Cardiac muscle cell (in vitro differentiated cells and primary cell): ENCODE data around the gene CDH3. TPM values are rescaled to one million over a fixed set of nuclear protein-coding genes. Genes with fewer than 3 reads are reported as not detected.

ENCODE experiments used
- DNase-seq, 2 donors: peaks; one replicate each; pipeline versions ENCODE4 v3.0.0 to v3.0.0-alpha.2; 2010 to 2017; ENCODE audit warnings: low read depth in 1 of 2, low spot score in 1 of 2
- H3K27ac ChIP-seq: fragments of 200-600 bp; sonication (generic); 2 replicates; pipeline ENCODE4 v1.5.1; 2016
- H3K27me3 ChIP-seq: fragments of 200-600 bp; sonication (generic); 2 replicates; pipeline ENCODE4 v1.6.0; 2016; ENCODE audit warnings: control low read depth
- H3K36me3 ChIP-seq: fragments of 200-600 bp; sonication (generic); 2 replicates; pipeline ENCODE4 v1.5.1; 2016; ENCODE audit warnings: control low read depth
- H3K4me1 ChIP-seq: fragments of 200-600 bp; sonication (generic); 2 replicates; pipeline ENCODE4 v1.8.1; 2017; ENCODE audit warnings: low read depth, mild to moderate bottlenecking, mixed run types
- H3K4me3 ChIP-seq: fragments of 200-600 bp; sonication (generic); 2 replicates; pipeline ENCODE4 v1.5.1; 2016; ENCODE audit warnings: mild to moderate bottlenecking
- H3K9me3 ChIP-seq: fragments of 200-600 bp; sonication (generic); 2 replicates; pipeline ENCODE4 v1.5.1; 2017; ENCODE audit warnings: low read depth, mild to moderate bottlenecking, control low read depth
- CTCF ChIP-seq: IDR thresholded peaks from 2 replicates; pipeline ENCODE4 v1.5.1; 2012; ENCODE audit warnings: low read depth, mild to moderate bottlenecking, low read length
- polyA plus RNA-seq: library from polyadenylated mRNA; unstranded; fragments of >200 nt; fragmentation: Nextera tagmentation; extraction: Ambion mirVana; gene quantifications from 2 replicates; pipeline ENCODE4 v1.2.1, GENCODE V29; 2016
- total RNA-seq: library from RNA; depleted of rRNA; stranded (reverse); fragments of >200 nt; gene quantifications from 2 replicates; pipeline ENCODE4 v1.2.3, GENCODE V29; 2016

Gene CDH3
- total and polyA plus RNA-seq, 2 experiments from 2014 or later = 115 to 342 TPM

GRCh38 chr16:68718590-68718989 is 73.5 kb downstream of the CDH3 start:
- Histone ChIP-seq H3K9me3 (no peaks in the 10 kb centered on the region), H3K4me1 (no peaks in the 10 kb centered on the region), H3K36me3 (no peaks in the 10 kb centered on the region), H3K4me3 (no peak overlapping the region), H3K27ac (no peak overlapping the region), H3K27me3 (no peaks in the 10 kb centered on the region)
- no peak for DNase-seq
- TF ChIP-seq CTCF = no peak

GRCh38 chr16:68719993-68720489 is 74.9 kb downstream of the CDH3 start:
- H3K4me3 ChIP-seq = no peak overlapping the region
- no peaks in the 10 kb centered on the region for H3K9me3 ChIP-seq
- H3K27ac ChIP-seq = no peak overlapping the region
- DNase-seq = no peak
- no peaks in the 10 kb centered on the region for H3K27me3 ChIP-seq
- H3K4me1 ChIP-seq = no peaks in the 10 kb centered on the region
- no peak for TF ChIP-seq CTCF
- no peaks in the 10 kb centered on the region for H3K36me3 ChIP-seq

- H3K27me3 ChIP-seq = no peaks in the 10 kb centered on the region
- H3K36me3 ChIP-seq = no peaks in the 10 kb centered on the region
- no peaks in the 10 kb centered on the region for H3K9me3 ChIP-seq
- H3K4me1 ChIP-seq = no peaks in the 10 kb centered on the region
- no peak overlapping the region for H3K27ac ChIP-seq
- no peak for DNase-seq
- no peak for TF ChIP-seq CTCF
- no peak overlapping the region for H3K4me3 ChIP-seq
Observed at GRCh38 chr16:68722119-68723024, 77.3 kb downstream of the CDH3 start.

GRCh38 chr16:68724797-68725196 is 79.7 kb downstream of the CDH3 start:
- no peak overlapping the region for H3K4me3 ChIP-seq
- H3K9me3 ChIP-seq = no peaks in the 10 kb centered on the region
- TF ChIP-seq CTCF = no peak
- no peak overlapping the region for H3K27ac ChIP-seq
- no peak for DNase-seq
- no peaks in the 10 kb centered on the region for H3K4me1 ChIP-seq
- no peaks in the 10 kb centered on the region for H3K36me3 ChIP-seq
- H3K27me3 ChIP-seq = no peaks in the 10 kb centered on the region

GRCh38 chr16:68728523-68728922 is 83.4 kb downstream of the CDH3 start:
- no peak for DNase-seq
- no peak overlapping the region for H3K4me3 ChIP-seq
- TF ChIP-seq CTCF = no peak
- no peaks in the 10 kb centered on the region for H3K27me3 ChIP-seq
- H3K4me1 ChIP-seq = no peaks in the 10 kb centered on the region
- H3K36me3 ChIP-seq = no peaks in the 10 kb centered on the region
- no peak overlapping the region for H3K27ac ChIP-seq
- H3K9me3 ChIP-seq = no peaks in the 10 kb centered on the region
